ENCODE data around the gene VAPA. TPM values are rescaled to one million over a fixed set of nuclear protein-coding genes. Genes with fewer than 3 reads are reported as not detected.

VAPA gene
- total and polyA plus RNA-seq, 9 of the 15 experiments (the other 6 are each of a cell fraction or from before 2014, with no cell fraction given) = 219 to 902 (median 526) TPM

DNA sequence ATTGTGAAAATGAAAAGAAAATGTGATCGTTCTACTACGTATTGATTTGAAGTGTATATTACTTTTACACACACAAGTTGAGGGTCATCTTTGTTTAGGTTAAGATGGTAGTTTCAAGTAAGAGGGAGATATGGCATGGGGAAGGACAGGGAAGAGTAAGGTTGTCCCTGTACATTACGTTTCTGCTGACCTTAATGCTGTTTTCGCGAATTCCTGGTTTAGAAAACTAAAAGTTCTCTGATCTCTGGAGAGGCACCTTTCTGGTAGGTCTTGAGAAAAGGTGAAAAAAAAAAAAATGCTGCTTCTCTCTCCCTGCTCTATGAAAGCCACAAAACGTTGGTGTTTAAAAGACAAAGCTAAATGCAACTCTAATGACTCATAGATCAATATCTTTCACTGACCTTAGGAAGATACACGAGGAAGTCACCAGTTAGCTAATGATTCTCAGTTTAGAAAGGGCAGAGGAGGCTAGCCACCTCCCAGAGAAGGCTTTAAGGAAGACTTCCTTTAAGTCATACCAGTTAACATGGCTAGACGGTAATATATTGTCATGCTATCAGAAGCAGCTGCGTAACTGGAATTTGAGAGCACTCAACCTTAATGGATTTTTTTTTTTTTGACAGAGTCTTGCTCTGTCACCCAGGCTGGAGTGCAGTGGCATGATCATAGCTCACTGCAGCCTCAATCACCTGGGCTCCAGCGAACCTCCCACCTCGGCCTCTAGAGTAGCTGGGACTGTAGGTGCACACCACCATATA, 14.8 kb upstream of the VAPA start (continued):
- TF ChIP-seq FOXM1 (IDR thresholded peaks at IDR 0.05; ENCODE audit: low read depth) = peak; percentile 95
- no peak for TF ChIP-seq FOXM1 (CRISPR knock-in tag; IDR thresholded peaks at IDR 0.05; ENCODE audit: low read depth)
- peak; percentile 65 for TF ChIP-seq NR2C1 (IDR thresholded peaks at IDR 0.05)
- TF ChIP-seq NR2C1 (tag; IDR thresholded peaks at IDR 0.05) = peak; percentile 87
- TF ChIP-seq TBP (optimal IDR thresholded peaks at IDR 0.05; ENCODE audit: low read depth, low read length) = peak; percentile 81
- TF ChIP-seq ATF1 (CRISPR knock-in tag; IDR thresholded peaks at IDR 0.05) = no peak
- peak; percentile 87 for TF ChIP-seq ATF1 (tag; IDR thresholded peaks at IDR 0.05)
- peak; percentile 87; the same call in 1 of the 2 replicates for TF ChIP-seq HDAC2 (IDR thresholded peaks at IDR 0.05)
- no peak for TF ChIP-seq HBP1 (CRISPR knock-in tag; IDR thresholded peaks at IDR 0.05)
- no peak for TF ChIP-seq KDM4B (IDR thresholded peaks at IDR 0.05; ENCODE audit: borderline replicate concordance in 2 of 2, low read depth in 1 of 2)
- no peak for TF ChIP-seq ZNF79 (CRISPR knock-in tag; IDR thresholded peaks at IDR 0.05; ENCODE audit: low read depth)
- TF ChIP-seq ZNF785 (CRISPR knock-in tag; IDR thresholded peaks at IDR 0.05) = no peak
- TF ChIP-seq GATA2 (CRISPR knock-in tag; IDR thresholded peaks at IDR 0.05) = peak; percentile 82
- TF ChIP-seq CHD4 (IDR thresholded peaks at IDR 0.05; ENCODE audit: insufficient read depth, insufficient replicate concordance, low read depth, low read length, poor library complexity, severe bottlenecking) = no peak
- TF ChIP-seq PML (IDR thresholded peaks at IDR 0.05; ENCODE audit: low read length) = peak; percentile 55; the same call in 1 of the 2 replicates
- no peak for TF ChIP-seq ZNF695 (CRISPR knock-in tag; IDR thresholded peaks at IDR 0.05)
- TF ChIP-seq ZNF146 (CRISPR knock-in tag; IDR thresholded peaks at IDR 0.05; ENCODE audit: unreplicated experiment) = no peak
- TF ChIP-seq ARNT (IDR thresholded peaks at IDR 0.05) = peak in 1 of 2 experiments; percentile 88; a peak in 3 of 4 replicates
- peak; percentile 72 for TF ChIP-seq CEBPB (tag; IDR thresholded peaks at IDR 0.05)
- TF ChIP-seq BHLHE40 (IDR thresholded peaks at IDR 0.05; ENCODE audit: low read length) = peak; percentile 55; the same call in 1 of the 2 replicates
- TF ChIP-seq ARID3B (CRISPR knock-in tag; IDR thresholded peaks at IDR 0.05; ENCODE audit: borderline replicate concordance) = no peak
- TF ChIP-seq, protein P1, sequence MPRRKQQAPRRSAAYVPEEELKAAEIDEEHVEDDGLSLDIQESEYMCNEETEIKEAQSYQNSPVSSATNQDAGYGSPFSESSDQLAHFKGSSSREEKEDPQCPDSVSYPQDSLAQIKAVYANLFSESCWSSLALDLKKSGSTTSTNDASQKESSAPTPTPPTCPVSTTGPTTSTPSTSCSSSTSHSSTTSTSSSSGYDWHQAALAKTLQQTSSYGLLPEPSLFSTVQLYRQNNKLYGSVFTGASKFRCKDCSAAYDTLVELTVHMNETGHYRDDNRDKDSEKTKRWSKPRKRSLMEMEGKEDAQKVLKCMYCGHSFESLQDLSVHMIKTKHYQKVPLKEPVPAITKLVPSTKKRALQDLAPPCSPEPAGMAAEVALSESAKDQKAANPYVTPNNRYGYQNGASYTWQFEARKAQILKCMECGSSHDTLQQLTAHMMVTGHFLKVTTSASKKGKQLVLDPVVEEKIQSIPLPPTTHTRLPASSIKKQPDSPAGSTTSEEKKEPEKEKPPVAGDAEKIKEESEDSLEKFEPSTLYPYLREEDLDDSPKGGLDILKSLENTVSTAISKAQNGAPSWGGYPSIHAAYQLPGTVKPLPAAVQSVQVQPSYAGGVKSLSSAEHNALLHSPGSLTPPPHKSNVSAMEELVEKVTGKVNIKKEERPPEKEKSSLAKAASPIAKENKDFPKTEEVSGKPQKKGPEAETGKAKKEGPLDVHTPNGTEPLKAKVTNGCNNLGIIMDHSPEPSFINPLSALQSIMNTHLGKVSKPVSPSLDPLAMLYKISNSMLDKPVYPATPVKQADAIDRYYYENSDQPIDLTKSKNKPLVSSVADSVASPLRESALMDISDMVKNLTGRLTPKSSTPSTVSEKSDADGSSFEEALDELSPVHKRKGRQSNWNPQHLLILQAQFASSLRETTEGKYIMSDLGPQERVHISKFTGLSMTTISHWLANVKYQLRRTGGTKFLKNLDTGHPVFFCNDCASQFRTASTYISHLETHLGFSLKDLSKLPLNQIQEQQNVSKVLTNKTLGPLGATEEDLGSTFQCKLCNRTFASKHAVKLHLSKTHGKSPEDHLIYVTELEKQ (CRISPR knock-in tag; IDR thresholded peaks at IDR 0.05) = no peak
- no peak for TF ChIP-seq TAF15 (IDR thresholded peaks at IDR 0.05; ENCODE audit: low read depth, low read length)
- peak; percentile 98 for TF ChIP-seq SMARCC2 (IDR thresholded peaks at IDR 0.05; ENCODE audit: low read depth)
